ENCODE measurements around the gene SLC25A44. TPM values are rescaled to one million over a fixed set of nuclear protein-coding genes. Genes with fewer than 3 reads are reported as not detected.

Gene SLC25A44
- 25.0 TPM for total RNA-seq

DNA sequence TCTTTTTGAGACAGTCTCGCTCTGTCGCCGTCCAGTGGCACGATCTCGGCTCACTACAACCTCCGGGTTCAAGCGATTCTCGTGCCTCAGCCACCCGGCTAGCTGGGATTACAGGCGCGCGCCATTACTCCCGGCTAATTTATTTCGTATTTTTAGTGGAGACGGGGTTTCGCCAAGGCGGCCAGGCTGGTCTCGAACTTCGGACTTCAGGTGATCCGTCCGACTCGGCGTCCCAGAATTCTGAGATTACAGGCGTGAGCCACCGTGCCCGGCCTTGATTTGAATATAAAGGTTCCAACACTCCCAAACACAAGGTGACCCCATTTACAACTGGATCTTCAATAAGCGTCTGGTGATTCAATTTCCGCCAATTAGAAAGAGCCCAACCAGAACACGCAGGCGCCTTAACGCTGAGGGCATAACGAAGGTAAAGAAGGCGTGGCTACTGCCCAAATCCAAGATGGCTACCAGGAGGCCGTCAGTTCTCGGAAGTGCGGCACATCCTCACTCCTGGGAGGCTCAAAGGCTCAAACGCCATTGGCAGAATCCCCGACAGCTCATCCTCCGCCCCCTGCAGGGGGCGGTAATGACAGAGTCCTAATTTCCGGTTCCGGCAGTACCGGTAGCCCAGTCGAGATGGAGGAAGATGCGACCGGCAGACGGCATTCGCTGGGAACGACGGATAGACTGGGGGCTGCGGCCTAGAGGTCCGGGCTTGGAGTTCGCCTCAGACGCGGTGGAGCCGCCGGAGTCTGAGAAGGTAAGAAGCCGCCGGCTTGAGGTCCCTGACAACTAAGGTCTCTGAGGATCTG lies at the start of gene SLC25A44:
Gene SLC25A44 (plus strand): TSS at position 617 of the 812 bp plus-strand sequence. CDS start 5,744 bp downstream, outside the sequence.
- DNase-seq (ENCODE audit: low spot score), result peak; percentile 98

DNA sequence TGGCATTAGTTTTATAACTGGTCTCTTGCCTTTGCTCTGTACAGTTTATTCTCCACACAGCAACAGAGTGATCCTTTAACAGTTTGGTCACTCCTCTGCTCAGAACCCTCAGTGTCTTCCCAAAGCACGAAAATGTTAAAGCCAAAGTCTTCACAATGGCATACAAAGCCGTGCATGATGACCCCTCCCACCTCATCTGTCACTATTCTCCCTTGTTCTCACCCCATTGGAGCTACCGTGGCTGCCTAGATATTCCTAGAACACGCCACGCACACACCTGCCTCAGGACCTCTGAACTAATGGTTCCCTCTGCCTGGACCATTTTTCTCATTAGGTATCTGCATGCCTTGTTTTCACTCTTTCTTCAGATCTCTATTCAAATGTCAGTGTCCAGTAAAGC lies 49.2 kb upstream of the SLC25A44 start:
- no peak for DNase-seq (ENCODE audit: low spot score)

GRCh38 chr1:156145650-156146019 lies 48.3 kb upstream of the SLC25A44 start:
- no peak for DNase-seq (ENCODE audit: low spot score)

DNA sequence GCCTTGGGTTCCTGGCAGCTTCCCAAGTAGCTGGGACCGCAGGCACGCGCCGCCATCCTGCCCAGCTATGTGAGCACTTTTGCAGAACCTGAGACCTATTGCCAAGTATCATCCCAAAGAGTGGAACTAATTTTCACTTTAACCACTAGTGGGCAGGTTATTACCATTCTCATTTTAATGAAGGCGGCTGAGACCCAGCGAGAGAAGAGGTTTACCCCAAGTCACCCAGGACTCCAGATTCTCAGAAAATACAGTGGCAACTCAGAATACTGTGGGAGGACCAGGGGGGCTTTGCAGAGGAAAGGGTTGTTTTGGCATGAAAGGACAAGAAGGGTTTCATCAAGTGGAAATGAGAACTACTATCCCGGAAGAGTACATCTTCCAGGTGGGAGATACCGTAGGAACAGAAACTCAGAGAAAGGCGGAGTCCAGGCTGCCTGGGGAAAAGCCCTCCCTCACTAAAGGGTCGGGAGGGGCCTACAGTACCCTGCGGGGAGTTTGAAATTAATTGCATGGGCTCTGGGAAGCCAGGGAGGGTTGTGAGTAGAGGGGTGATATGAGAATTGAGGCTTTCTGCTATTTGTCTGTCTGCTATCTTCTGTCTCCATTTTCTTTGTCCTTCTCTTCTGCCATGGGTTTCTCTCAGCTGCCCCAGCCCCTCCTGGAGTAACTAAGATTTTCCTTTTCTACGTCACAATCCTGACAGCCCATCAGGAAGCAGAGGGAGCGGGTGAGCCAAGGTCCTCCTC lies 47.7 kb upstream of the SLC25A44 start:
- peak; percentile 67 for DNase-seq (ENCODE audit: low spot score)

GRCh38 chr1:156146769-156147405 lies 47.0 kb upstream of the SLC25A44 start:
- DNase-seq (ENCODE audit: low spot score), result peak; percentile 61

DNA sequence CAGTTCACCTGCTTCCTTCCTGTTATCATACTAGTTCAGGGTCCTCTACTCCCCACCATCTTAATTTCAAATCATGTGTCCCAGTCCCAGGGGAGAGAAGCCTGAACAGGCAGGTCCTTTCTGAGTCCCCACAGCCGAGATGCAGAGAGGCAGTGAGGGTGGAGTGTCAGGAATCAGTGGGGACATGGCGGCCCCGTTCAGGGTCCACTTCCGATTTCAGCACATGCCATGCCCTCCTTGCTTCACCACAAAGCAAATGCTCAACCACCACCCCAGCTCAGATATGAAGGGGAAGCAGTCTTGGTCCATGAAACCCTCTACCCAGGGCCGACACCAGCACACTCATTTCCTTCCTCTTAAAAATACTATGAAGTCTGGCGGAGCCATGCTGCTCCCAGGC lies 45.7 kb upstream of the SLC25A44 start:
- DNase-seq (ENCODE audit: low spot score), result no peak

DNA sequence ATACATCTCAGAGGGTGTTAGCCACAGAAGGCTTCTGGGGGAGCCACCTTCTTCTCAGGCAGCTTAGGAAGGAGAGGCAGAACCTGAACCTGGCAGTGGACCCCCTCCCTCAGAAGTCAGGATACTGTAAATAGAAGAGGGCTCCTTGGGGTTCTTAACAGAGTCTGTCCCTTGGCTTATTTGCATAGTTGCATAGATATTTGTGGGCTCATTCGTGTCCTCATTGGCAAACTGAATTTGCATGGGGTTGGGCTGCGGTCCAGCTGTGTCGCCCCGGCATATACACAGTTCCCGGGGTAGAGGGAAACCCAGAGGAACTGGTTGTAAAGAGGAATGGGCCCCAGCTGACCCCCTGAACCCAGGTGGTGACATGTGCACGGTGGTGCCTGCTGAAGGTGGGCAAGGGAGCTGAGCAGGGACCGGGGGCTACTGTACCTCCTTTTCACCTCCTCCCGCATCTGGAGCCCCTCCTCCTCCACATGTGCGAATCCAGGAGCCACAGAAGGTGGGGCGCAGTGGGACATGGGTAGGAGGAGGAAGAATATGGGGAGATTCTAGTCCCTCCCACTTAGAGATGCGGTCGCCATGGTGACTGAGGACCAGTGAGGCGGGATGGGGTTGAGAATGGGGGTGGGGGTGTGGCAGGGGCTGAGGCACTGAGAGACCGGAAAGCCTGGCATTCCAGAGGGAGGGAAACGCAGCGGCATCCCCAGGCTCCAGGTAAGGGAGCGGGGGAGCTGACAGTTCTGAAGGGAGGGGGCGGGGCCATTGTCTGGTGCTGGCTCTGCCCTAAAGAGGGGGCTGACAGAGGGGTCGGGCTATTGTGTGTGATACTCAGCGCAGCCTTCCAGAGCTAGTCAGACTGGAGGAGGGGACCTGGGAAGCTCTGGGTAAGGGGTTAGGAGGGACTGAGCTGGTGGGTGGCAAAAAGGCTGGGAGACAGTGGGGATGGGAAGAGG lies 44.3 kb upstream of the SLC25A44 start:
- DNase-seq (ENCODE audit: low spot score), result no peak

DNA sequence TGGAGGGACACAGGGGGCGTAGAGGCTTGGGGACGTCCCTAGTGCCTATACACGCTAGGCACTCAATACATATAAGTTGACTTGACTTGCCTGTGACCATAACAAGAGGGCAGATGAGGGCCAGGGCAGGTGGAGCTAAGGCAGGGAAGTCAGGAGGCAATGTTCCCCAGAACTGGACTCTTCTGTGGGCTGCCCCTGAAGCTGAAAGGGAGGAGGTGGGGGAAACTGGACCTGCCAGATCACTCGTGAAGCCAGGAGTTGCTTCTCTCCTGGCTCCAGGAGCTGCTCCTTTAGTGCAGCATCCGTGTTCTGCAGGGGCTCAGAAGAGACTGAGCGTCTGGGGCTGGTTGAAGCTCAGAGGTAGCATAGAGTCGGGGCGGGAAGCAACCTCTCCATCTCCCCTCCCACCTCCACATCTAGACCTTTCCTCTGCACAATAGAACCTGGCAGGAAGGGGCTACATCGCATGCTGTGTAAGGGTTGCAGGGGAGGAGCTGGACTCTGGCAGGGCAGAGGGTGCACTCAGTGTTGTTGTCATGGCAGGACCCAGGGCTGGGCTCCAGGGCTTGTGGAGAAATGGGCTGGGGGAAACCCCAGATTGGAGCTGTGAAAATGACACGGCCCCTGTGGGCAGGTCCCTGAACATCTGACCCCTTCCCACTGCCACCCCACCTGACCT lies 43.4 kb upstream of the SLC25A44 start:
- no peak for DNase-seq (ENCODE audit: low spot score)

GRCh38 chr1:156151093-156151688 lies 42.7 kb upstream of the SLC25A44 start:
- no peak for DNase-seq (ENCODE audit: low spot score)

DNA sequence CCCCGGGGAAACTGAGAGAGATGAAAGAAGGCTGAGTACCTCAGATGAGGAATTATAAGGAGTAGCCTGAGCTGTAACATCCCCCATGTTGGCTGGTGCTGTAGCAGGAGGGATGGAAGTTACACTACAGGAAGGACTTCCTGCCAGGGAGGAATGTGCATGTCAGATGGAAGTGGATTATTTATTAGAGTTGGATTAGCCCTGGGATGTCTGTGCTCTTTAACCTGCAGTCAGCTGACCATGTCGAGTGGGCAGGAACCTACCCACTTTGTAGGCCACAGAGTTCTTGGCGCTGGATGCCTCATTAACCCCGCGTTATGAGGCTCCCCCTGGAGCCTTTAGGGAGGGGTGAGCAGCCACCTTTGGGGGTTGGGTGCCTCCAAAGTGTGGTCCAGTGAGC lies 41.3 kb upstream of the SLC25A44 start:
- DNase-seq (ENCODE audit: low spot score), result no peak

DNA sequence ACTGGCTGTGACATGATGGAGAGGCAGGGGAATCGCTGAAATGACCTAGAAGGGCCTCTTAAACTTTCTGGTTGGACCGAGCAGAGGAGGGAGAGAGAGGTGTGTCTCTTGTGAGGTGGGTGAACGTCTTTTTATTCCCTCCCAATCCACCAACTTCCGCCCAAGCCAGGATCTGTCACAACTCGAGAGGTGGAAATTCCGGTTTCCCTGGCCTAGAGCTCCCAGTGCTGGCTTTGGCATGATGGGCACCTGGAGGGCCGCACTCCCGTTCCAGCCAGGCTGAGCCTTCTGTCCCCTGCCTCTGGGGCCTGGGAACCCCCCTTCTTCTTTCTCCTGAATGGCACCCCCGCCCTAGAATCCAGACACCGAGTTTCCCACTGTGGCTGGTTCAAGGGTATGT lies 40.5 kb upstream of the SLC25A44 start, which contains the start of gene SEMA4A:
Gene SEMA4A (plus strand): TSS at position 224 of the 400 bp plus-strand sequence. CDS start 994 bp downstream, outside the sequence.
- DNase-seq (ENCODE audit: low spot score), result peak; percentile 56

DNA sequence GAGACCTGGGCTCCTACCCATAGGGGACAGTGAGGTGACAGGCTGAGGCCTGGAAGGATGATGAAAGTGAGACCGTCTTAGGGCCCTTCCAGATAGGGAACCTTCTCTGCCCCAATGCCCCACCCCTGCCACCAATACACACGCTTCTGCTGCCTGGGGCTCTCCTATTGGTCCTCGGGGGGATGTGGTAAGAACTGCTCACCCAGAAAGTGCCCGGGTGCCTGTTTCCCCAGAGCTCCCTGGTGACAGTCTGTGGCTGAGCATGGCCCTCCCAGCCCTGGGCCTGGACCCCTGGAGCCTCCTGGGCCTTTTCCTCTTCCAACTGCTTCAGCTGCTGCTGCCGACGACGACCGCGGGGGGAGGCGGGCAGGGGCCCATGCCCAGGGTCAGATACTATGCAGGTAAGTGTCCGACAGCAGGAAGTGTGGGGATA lies 39.6 kb upstream of the SLC25A44 start:
- DNase-seq (ENCODE audit: low spot score), result no peak

DNA sequence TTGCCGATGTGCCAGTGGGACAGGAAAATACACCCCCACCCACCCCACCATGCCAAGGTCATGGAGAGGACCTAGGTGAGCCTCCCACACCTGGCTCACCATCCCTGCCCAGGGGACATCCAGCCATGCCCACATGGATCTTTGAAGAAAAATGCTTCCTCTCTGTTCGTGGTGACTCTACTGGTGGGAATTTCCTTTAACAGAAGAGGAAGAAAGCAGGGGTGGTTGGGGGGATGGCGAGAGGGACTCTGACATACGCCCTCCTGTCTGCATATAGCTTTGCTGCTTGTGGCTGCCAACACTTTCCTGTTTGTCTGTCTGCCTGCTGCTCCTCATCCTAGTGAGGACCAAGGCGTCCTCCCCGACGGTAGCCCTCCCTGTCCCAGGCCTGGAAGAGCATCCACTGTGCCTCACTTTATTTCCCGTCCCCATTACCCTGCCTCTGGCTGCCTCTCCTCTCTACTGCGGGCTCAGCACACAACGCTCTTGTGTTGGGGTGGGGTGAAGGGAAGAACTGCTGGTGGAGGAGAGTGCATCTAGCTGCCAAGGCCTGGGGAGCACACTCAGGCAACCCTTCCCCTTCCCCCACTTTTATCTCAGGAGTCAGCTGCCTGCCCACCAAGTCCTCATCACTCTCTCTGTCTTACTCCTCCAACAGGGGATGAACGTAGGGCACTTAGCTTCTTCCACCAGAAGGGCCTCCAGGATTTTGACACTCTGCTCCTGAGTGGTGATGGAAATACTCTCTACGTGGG lies 38.0 kb upstream of the SLC25A44 start:
- DNase-seq (ENCODE audit: low spot score), result no peak

GRCh38 chr1:156157506-156157905 lies 36.4 kb upstream of the SLC25A44 start:
- DNase-seq (ENCODE audit: low spot score), result no peak

GRCh38 chr1:156157966-156158365 lies 35.9 kb upstream of the SLC25A44 start:
- no peak for DNase-seq (ENCODE audit: low spot score)

- DNase-seq (ENCODE audit: low spot score), result no peak
Observed at GRCh38 chr1:156160000-156160742, 33.7 kb upstream of the SLC25A44 start.

GRCh38 chr1:156160743-156161171 lies 33.1 kb upstream of the SLC25A44 start:
- DNase-seq (ENCODE audit: low spot score), result peak; percentile 68

DNA sequence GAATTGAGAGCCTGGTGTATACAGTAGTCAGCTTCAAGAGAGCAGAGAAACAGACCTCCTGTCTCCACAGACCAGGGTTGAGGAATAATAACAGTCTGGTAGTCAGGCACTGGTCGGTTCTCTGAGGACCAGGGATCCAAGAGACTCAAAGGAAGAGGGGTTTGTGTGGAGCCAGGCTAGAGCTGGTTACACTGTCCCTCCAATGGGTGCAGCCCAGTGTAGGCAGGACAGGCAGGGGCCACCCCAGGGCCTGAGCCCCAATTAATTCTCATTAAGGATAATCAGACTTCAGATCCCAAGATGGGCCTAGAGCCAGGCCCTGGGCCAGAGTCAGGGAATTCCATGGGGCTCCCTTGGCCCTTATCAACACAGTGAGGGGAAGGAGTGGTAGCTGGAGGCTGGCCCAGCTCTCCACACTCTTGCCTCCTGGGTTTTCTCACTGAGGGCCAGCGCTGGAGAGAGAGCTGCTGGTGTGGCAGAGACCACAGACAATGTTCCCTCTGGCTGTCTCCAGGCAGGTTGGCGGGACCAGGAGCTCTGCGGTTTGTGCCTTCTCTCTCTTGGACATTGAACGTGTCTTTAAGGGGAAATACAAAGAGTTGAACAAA lies 31.4 kb upstream of the SLC25A44 start:
- DNase-seq (ENCODE audit: low spot score), result no peak

All from mucosa of gallbladder (tissue), 1 donor.